Heart left ventricle (tissue), 16 donors: Measurements from ENCODE around the gene RPS6KC1. TPM values are rescaled to one million over a fixed set of nuclear protein-coding genes. Genes with fewer than 3 reads are reported as not detected.

Source experiments
- ATAC-seq, 4 donors: fragments of 200-7000 bp; cut with Tn5 transposase; one replicate each; pipeline ENCODE4 v1.9.1; 2020 to 2022; ENCODE audit warnings: moderate library complexity in 4 of 4, mild to moderate bottlenecking in 3 of 4, moderate number of reproducible peaks in 1 of 4
- DNase-seq, 5 donors: peaks; one replicate each; pipeline ENCODE4 v3.0.0-alpha.2; 2020
- H3K27ac ChIP-seq, 12 donors: fragments of 200-600 bp; sonication (generic) in 4 of 12; one replicate each; pipeline versions ENCODE4 v1.5.0 to v1.8.0; 2016 to 2022; ENCODE audit warnings: mild to moderate bottlenecking in 2 of 12
- H3K27me3 ChIP-seq, 9 donors: fragments of 200-600 bp; sonication (generic) in 2 of 9; one replicate each; pipeline versions ENCODE4 v1.5.1 to v1.8.0; 2016 to 2022; ENCODE audit warnings: mild to moderate bottlenecking in 3 of 9
- H3K36me3 ChIP-seq, 9 donors: fragments of 200-600 bp; sonication (generic) in 2 of 9; one replicate each; pipeline versions ENCODE4 v1.5.0 to v1.8.0; 2018 to 2022; ENCODE audit warnings: mild to moderate bottlenecking in 2 of 9
- H3K4me1 ChIP-seq, 12 donors: fragments of 200-600 bp; sonication (generic) in 4 of 12; one replicate each; pipeline versions ENCODE4 v1.5.0 to v1.8.0; 2016 to 2022; ENCODE audit warnings: mild to moderate bottlenecking in 3 of 12
- H3K4me3 ChIP-seq, 12 donors: fragments of 200-600 bp; sonication (generic) in 4 of 12; one replicate each; pipeline versions ENCODE4 v1.5.0 to v1.8.0; 2017 to 2022; ENCODE audit warnings: mild to moderate bottlenecking in 9 of 12, moderate library complexity in 4 of 12
- H3K9me3 ChIP-seq, 12 donors: fragments of 200-600 bp; sonication (generic) in 4 of 12; one replicate each; pipeline versions ENCODE4 v1.5.0 to v1.8.0; 2016 to 2022; ENCODE audit warnings: mild to moderate bottlenecking in 1 of 12
- CTCF ChIP-seq, 12 donors: fragments of 200-600 bp; sonication (generic) in 4 of 12; IDR thresholded peaks; one replicate each; pipeline versions ENCODE4 v1.5.0 to v1.8.0; 2018 to 2022; ENCODE audit warnings: antibody characterized with exemption in 12 of 12, mild to moderate bottlenecking in 5 of 12
- POLR2A ChIP-seq, 2 donors: fragments of 450-650 bp; IDR thresholded peaks; one replicate each; pipeline ENCODE4 v1.6.1; 2017; ENCODE audit warnings: antibody characterized with exemption in 2 of 2, mild to moderate bottlenecking in 2 of 2, moderate library complexity in 2 of 2
- WGBS, 4 donors: extraction: QIAGEN DNeasy Blood & Tissue Kit in 2 of 4; methylation state at CpG; one replicate each; pipeline versions ENCODE4 v1.1.5 to v1.1.7; 2013 to 2018; 5-methylcytosine and 5-hydroxymethylcytosine counted together
- intact Hi-C, 10 donors: fragments of 100-400 bp; cut with DNase I; formaldehyde crosslinking; loops; one replicate each; pipeline versions ENCODE4 v1.11.1 to v1.14.2; 2022
- polyA plus RNA-seq, 2 donors: library from polyadenylated mRNA; stranded (reverse); fragments of 200-250 nt; gene quantifications; one replicate each; pipeline ENCODE4 v1.2.3, GENCODE V29; 2013
- total RNA-seq, 9 donors: library from RNA; depleted of rRNA in 2 of 9; stranded (reverse); fragments of >200 nt in 2 of 9; fragmentation: NEBNext Ultra II Directional in 3 of 9; extraction: Animal tissue kit (Norgen Biotek cat#: 25700) in 3 of 9; gene quantifications; one replicate each; pipeline versions ENCODE4 v1.1.0 to v1.2.4, GENCODE V29; 2016 to 2023
- donor health status: ischemic (EF 13 %, LVEDD 7.1; RV severe dilation, severe dysfunction).
- donor health status: healthy with polysubstance abuse.
- donor health status: DM: no; HTN: yes; CAD: no.
- donor health status: DM: no; HTN: no; CAD: no.
- donor health status: ischemic (EF 25% LVEDD 6.9; RV normal size, moderate dysfunction).
- donor health status: ischemic (EF 25% LVEDD 5.7; RV mildly dilated, moderate dysfunction).
- donor health status: healthy.
- donor health status: DM: yes; HTN: yes; CAD: no.
- donor health status: ischemic (EF 35%, LVEDD 5.7; RV mildly dilated, moderate dysfunction).
- donor health status: nonischemic (EF 11% LVEDD 7.7; RV severe dilation, severe dysfunction).
- donor health status: DM: yes; HTN: yes; CAD: no.
- donor health status: PGD.
- donor health status: ischemic (EF 29% LVEDD 5.4; RV normal size, mild dysfunction).
- donor health status: nonischemic (EF 23%, LVEDD 6.1; RV moderate dilation, normal function).

RPS6KC1 gene
- total and polyA plus RNA-seq, 11 donors = 3.0 to 15.6 (median 10.4) TPM

GRCh38 chr1:213275293-213275692 lies 224.3 kb downstream of the RPS6KC1 start:
- TF ChIP-seq CTCF (IDR thresholded peaks at IDR 0.05) = no peak
- TF ChIP-seq POLR2A (IDR thresholded peaks at IDR 0.05) = no peak

GRCh38 chr1:213276236-213276635 lies 225.2 kb downstream of the RPS6KC1 start:
- WGBS, 4 donors = 95 to 100% (median 98%) methylated on average over 2 of the region's 2 CpGs
- DNase-seq = no peak
- Histone ChIP-seq H3K27me3 (no peaks in the 10 kb centered on the region), H3K4me1 (no peaks in the 10 kb centered on the region), H3K27ac (no peak overlapping the region), H3K4me3 (no peak overlapping the region), H3K9me3 (no peaks in the 10 kb centered on the region), H3K36me3 (peaks cover 0 to 26% (median 7%) of the 10 kb centered on the region in 9 donors)
- no peak for TF ChIP-seq CTCF (IDR thresholded peaks at IDR 0.05)
- no peak for TF ChIP-seq POLR2A (IDR thresholded peaks at IDR 0.05)
- ATAC-seq = no peak
- intact Hi-C loops = no loop called here

More at GRCh38 chr1:213275293-213275692, 224.3 kb downstream of the RPS6KC1 start:
- intact Hi-C loops = no loop called here
- Histone ChIP-seq H3K27ac (no peak overlapping the region), H3K9me3 (no peaks in the 10 kb centered on the region), H3K36me3 (peaks cover 0 to 26% (median 7%) of the 10 kb centered on the region in 9 donors), H3K4me1 (no peaks in the 10 kb centered on the region), H3K4me3 (no peak overlapping the region), H3K27me3 (no peaks in the 10 kb centered on the region)
- no peak for DNase-seq
- WGBS, 4 donors = 97 to 100% (median 98%) methylated on average over 1 of the region's 1 CpG
- ATAC-seq = no peak

- intact Hi-C loops = no loop called here
- ATAC-seq = no peak
- Histone ChIP-seq H3K9me3 (no peaks in the 10 kb centered on the region), H3K27me3 (no peaks in the 10 kb centered on the region), H3K4me1 (no peaks in the 10 kb centered on the region), H3K4me3 (no peak overlapping the region), H3K27ac (no peak overlapping the region), H3K36me3 (peaks cover 0 to 26% (median 7%) of the 10 kb centered on the region in 9 donors)
- 85 to 89% (median 87%) methylated on average over 2 of the region's 2 CpGs for WGBS, 4 donors
- no peak for TF ChIP-seq CTCF (IDR thresholded peaks at IDR 0.05)
- no peak for TF ChIP-seq POLR2A (IDR thresholded peaks at IDR 0.05)
- DNase-seq = no peak
Measured at GRCh38 chr1:213277036-213277435, 226.0 kb downstream of the RPS6KC1 start.

DNA sequence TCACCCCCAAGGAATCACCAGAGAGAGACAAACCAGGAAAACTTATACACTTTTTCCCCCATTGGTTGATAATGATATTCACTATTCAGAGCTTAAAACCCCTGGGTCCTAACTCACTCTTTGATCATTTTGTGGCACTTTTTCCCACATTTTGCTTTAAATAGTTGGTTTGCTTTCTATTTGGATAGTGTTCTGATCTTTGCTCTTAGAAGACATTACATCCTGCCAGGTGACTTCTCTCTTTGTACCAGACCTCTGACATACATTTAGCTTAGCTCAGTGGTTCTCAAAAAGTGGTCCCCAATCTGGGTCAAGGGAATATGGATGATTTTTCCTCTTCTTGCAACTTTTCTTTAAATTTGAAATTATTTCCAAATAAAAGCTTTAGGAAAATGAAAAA lies 228.4 kb downstream of the RPS6KC1 start:
- Histone ChIP-seq H3K36me3 (peaks cover 0 to 7% (median 0%) of the 10 kb centered on the region in 9 donors), H3K27ac (no peak overlapping the region), H3K9me3 (peaks cover 0 to 6% (median 0%) of the 10 kb centered on the region in 12 donors), H3K4me3 (no peak overlapping the region), H3K4me1 (no peaks in the 10 kb centered on the region), H3K27me3 (no peaks in the 10 kb centered on the region)
- TF ChIP-seq CTCF (IDR thresholded peaks at IDR 0.05) (no peak), POLR2A (IDR thresholded peaks at IDR 0.05) (no peak)
- ATAC-seq (no peak), DNase-seq (no peak)
- intact Hi-C loops = no loop called here
